Natural killer cell (primary cell): ENCODE data around the gene GPM6B. TPM values are rescaled to one million over a fixed set of nuclear protein-coding genes. Genes with fewer than 3 reads are reported as not detected.
A peak's percentile ranks its signal among the peaks of the same experiment; 100 is the strongest.

Experiments used
- ATAC-seq, 3 donors: fragments of 150-1000 bp in 2 of 3; fragments of 200-7000 bp in 1 of 3; cut with Tn5 transposase; 1 replicate in 1 of 3; 2 replicates in 2 of 3; pipeline ENCODE4 v1.10.0; 2021; ENCODE audit warnings: mild to moderate bottlenecking in 2 of 3, moderate library complexity in 2 of 3
- DNase-seq, 2 donors: peaks; one replicate each; pipeline versions ENCODE4 v3.0.0 to v3.0.0-alpha.2; 2013 to 2021; ENCODE audit warnings: mixed read lengths in 1 of 2
- H3K27ac ChIP-seq: one replicate; pipeline ENCODE4 v1.5.1; 2013; ENCODE audit warnings: mild to moderate bottlenecking, low read length
- H3K27me3 ChIP-seq: one replicate; pipeline ENCODE4 v1.6.1; 2013; ENCODE audit warnings: low read length; ENCODE audit not compliant: control insufficient read depth, insufficient read depth
- H3K36me3 ChIP-seq: one replicate; pipeline ENCODE4 v1.6.1; 2013; ENCODE audit warnings: low read length; ENCODE audit not compliant: control insufficient read depth, insufficient read depth
- H3K4me1 ChIP-seq: one replicate; pipeline ENCODE4 v1.6.1; 2013; ENCODE audit warnings: low read length; ENCODE audit not compliant: control insufficient read depth, insufficient read depth
- H3K4me3 ChIP-seq: one replicate; pipeline ENCODE4 v1.5.1; 2013; ENCODE audit warnings: low read length
- H3K9me3 ChIP-seq: one replicate; pipeline ENCODE4 v1.6.1; 2013; ENCODE audit warnings: low read length; ENCODE audit not compliant: control insufficient read depth, insufficient read depth
- H3K27ac Mint-ChIP-seq, 2 donors: one replicate each; pipeline ENCODE4 v1.8.0; 2022; ENCODE audit warnings: mild to moderate bottlenecking in 2 of 2, mixed read lengths in 2 of 2, moderate library complexity in 1 of 2
- H3K27me3 Mint-ChIP-seq, 2 donors: one replicate each; pipeline ENCODE4 v1.8.0; 2022; ENCODE audit warnings: low read depth in 2 of 2, mixed read lengths in 2 of 2
- H3K36me3 Mint-ChIP-seq: one replicate; pipeline ENCODE4 v1.8.0; 2022; ENCODE audit warnings: mixed read lengths
- H3K4me1 Mint-ChIP-seq, 2 donors: one replicate each; pipeline ENCODE4 v1.8.0; 2022; ENCODE audit warnings: mixed read lengths in 2 of 2
- H3K4me3 Mint-ChIP-seq: one replicate; pipeline ENCODE4 v1.8.0; 2022; ENCODE audit warnings: mild to moderate bottlenecking, moderate library complexity, mixed read lengths
- H3K9me3 Mint-ChIP-seq, 2 donors: one replicate each; pipeline ENCODE4 v1.8.0; 2022; ENCODE audit warnings: mixed read lengths in 2 of 2
- CTCF ChIP-seq: fragments of 200-600 bp; IDR thresholded peaks from one replicate; pipeline ENCODE4 v1.8.0; 2022; ENCODE audit warnings: antibody characterized with exemption
- WGBS: methylation state at CpG from one replicate; pipeline ENCODE4 v1.1.7; 2013; ENCODE audit warnings: missing lambda C conversion rate; ENCODE audit not compliant: insufficient coverage; 5-methylcytosine and 5-hydroxymethylcytosine counted together
- intact Hi-C: fragments of 100-400 bp; cut with micrococcal nuclease; formaldehyde crosslinking; loops from one replicate; pipeline ENCODE4 v1.14.2; 2022
- total RNA-seq, 4 donors: library from RNA; stranded (reverse); fragments of 120-200 nt in 1 of 4; gene quantifications; one replicate each; pipeline versions ENCODE4 v1.2.3 to v1.2.4, GENCODE V29; 2013 to 2022

GPM6B gene
- total RNA-seq, 3 donors from 2014 or later (not counting 1 experiment from before 2014, with no cell fraction given) = not detected

DNA sequence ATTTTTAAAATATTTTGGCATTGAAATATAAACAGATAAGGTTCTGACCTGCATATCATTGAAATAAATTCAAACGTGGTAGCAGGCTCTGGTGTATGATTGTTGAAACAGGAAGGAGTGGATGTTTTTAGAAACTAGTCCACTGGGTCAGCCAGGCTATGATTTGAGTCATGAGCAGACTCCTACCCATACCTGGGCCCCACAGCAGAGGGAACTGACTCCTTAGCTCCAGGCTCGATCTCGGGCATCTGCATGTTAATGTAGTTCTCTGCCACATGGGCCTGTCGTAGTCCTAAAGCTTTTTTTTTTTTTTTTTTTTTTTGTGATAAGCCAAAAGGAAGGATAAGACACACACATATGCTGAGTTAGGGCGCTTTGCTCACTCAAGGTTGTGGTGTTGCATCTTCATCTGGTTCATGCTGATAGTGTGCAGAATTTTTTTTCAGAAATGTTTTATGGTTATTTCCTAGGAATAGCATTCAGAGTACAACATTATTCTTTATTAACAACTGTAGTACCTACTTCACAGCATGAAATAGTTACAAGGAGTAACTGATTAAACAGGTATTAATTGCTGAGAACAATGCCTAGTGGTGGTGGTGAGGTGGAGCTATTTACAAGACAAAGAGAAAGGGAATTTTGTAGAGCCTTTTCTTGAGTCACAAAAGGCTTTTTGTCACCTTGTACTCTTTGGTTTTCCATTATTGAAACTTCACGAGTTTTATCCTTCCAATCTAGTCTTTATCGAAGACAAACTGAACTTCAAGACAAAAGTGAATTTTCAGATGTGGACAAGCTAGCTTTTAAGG, 55.1 kb downstream of the GPM6B start:
- DNase-seq (no peak), ATAC-seq (no peak)
- 75% methylated on average over 3 of the region's 7 CpGs for WGBS
- Mint-ChIP-seq H3K27ac (no peak overlapping the region), H3K36me3 (peaks cover 25% of the 10 kb centered on the region), H3K4me1 (peaks cover 8 to 16% of the 10 kb centered on the region in 2 donors), H3K4me3 (no peak overlapping the region), H3K9me3 (no peaks in the 10 kb centered on the region), H3K27me3 (no peaks in the 10 kb centered on the region)
- Histone ChIP-seq H3K27me3 (no peaks in the 10 kb centered on the region), H3K4me3 (no peak overlapping the region), H3K4me1 (peaks cover 8% of the 10 kb centered on the region), H3K36me3 (peaks cover 83% of the 10 kb centered on the region), H3K27ac (no peak overlapping the region), H3K9me3 (no peaks in the 10 kb centered on the region)
- intact Hi-C loops = no loop called here
- no peak for TF ChIP-seq CTCF

GRCh38 chrX:13760426-13760825, 56.5 kb downstream of the GPM6B start:
- Histone ChIP-seq H3K4me3 (no peak overlapping the region), H3K27ac (no peak overlapping the region), H3K36me3 (peaks cover 75% of the 10 kb centered on the region), H3K4me1 (peaks cover 8% of the 10 kb centered on the region), H3K9me3 (no peaks in the 10 kb centered on the region), H3K27me3 (no peaks in the 10 kb centered on the region)
- no peaks in the 10 kb centered on the region for H3K27me3 Mint-ChIP-seq
- TF ChIP-seq CTCF = no peak
- intact Hi-C loops = no loop called here
- H3K9me3 Mint-ChIP-seq = no peaks in the 10 kb centered on the region
- no peak for ATAC-seq
- peaks cover 9 to 11% of the 10 kb centered on the region in 2 donors for H3K4me1 Mint-ChIP-seq
- no peak overlapping the region for H3K4me3 Mint-ChIP-seq
- WGBS = 85% methylated on average over 7 of the region's 13 CpGs
- DNase-seq = no peak
- peaks cover 18% of the 10 kb centered on the region for H3K36me3 Mint-ChIP-seq
- H3K27ac Mint-ChIP-seq = peak overlapping the region in 1 of 2 donors; percentile 50

DNA sequence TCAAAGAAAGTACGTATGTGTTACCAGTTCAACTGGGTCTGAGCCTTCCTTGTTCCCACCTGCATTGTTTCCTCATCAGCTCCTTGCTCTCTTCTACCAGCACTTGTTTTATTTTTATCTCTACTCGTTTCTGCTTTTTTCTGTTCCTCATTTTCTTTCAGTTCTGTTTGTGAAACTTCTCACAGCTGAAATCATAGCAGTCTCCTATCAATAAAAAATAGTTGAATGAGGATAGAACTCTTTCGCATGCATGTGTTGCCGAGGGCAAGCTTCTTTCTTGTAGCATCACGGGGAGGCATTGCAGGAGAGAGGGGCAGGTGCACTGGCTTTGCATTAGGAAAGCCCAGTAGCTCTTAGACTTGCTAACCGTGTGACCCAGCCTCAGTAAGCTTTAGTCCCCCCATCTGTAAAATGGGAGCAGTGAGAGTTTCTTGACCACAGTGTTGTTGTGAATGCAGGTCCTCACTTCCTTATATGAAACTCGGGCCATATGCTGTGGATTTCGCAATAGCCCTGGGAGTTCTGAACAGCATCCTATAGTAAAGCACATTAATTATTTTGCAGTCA, 57.7 kb downstream of the GPM6B start:
- no peak overlapping the region for H3K4me3 ChIP-seq
- peaks cover 17% of the 10 kb centered on the region in 2 donors for H3K4me1 Mint-ChIP-seq
- H3K27ac ChIP-seq = peak overlapping the region; percentile 26
- H3K9me3 Mint-ChIP-seq = no peaks in the 10 kb centered on the region
- no peak for TF ChIP-seq CTCF
- peaks cover 6% of the 10 kb centered on the region for H3K4me1 ChIP-seq
- peaks cover 15% of the 10 kb centered on the region for H3K36me3 Mint-ChIP-seq
- H3K4me3 Mint-ChIP-seq = no peak overlapping the region
- H3K27me3 ChIP-seq = no peaks in the 10 kb centered on the region
- intact Hi-C loops = no loop called here
- H3K27me3 Mint-ChIP-seq = no peaks in the 10 kb centered on the region
- H3K36me3 ChIP-seq = peaks cover 68% of the 10 kb centered on the region
- peak overlapping the region; percentile 50 to 51 for H3K27ac Mint-ChIP-seq
- ATAC-seq (no peak), DNase-seq (no peak)
- 43% methylated on average over 5 of the region's 8 CpGs for WGBS
- no peaks in the 10 kb centered on the region for H3K9me3 ChIP-seq
